Measurements from ENCODE around the gene RBP3. TPM values are rescaled to one million over a fixed set of nuclear protein-coding genes. Genes with fewer than 3 reads are reported as not detected.
A peak's percentile ranks its signal among the peaks of the same experiment; 100 is the strongest.

The RBP3 gene
- total and polyA plus RNA-seq, 2 donors from 2014 or later, result not detected

- Histone ChIP-seq H3K27me3 (ENCODE audit: control insufficient read depth, insufficient read depth, low read length) (no peaks in the 10 kb centered on the region), H3K36me3 (ENCODE audit: control insufficient read depth in 2 of 3, insufficient read depth in 3 of 3, low read length in 3 of 3) (no peaks in the 10 kb centered on the region), H3K27ac (ENCODE audit: low read depth in 2 of 2, low read length in 2 of 2) (no peak overlapping the region), H3K9ac (ENCODE audit: low read length in 3 of 3) (no peak overlapping the region), H3K9me3 (ENCODE audit: control insufficient read depth in 2 of 3, insufficient read depth in 1 of 3, low read length in 3 of 3) (no peaks in the 10 kb centered on the region), H3K4me1 (ENCODE audit: control insufficient read depth in 2 of 3, insufficient read depth in 2 of 3, low read depth in 1 of 3, low read length in 3 of 3) (no peaks in the 10 kb centered on the region), H3K4me3 (ENCODE audit: low read length in 3 of 3) (no peak overlapping the region)
- intact Hi-C loops (cut with DNase I), result no loop called here
- DNase-seq, result no peak
- FAIRE-seq, result no peak
- TF ChIP-seq, protein P1, sequence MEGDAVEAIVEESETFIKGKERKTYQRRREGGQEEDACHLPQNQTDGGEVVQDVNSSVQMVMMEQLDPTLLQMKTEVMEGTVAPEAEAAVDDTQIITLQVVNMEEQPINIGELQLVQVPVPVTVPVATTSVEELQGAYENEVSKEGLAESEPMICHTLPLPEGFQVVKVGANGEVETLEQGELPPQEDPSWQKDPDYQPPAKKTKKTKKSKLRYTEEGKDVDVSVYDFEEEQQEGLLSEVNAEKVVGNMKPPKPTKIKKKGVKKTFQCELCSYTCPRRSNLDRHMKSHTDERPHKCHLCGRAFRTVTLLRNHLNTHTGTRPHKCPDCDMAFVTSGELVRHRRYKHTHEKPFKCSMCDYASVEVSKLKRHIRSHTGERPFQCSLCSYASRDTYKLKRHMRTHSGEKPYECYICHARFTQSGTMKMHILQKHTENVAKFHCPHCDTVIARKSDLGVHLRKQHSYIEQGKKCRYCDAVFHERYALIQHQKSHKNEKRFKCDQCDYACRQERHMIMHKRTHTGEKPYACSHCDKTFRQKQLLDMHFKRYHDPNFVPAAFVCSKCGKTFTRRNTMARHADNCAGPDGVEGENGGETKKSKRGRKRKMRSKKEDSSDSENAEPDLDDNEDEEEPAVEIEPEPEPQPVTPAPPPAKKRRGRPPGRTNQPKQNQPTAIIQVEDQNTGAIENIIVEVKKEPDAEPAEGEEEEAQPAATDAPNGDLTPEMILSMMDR (IDR thresholded peaks at IDR 0.05; ENCODE audit: borderline replicate concordance, extremely low read depth, insufficient read depth), result no peak
Observed at GRCh38 chr10:47321521-47322195, 26.5 kb upstream of the RBP3 start.

GRCh38 chr10:47322300-47323061 lies 25.7 kb upstream of the RBP3 start, which contains the start of gene GDF2:
Gene GDF2, plus strand, starts transcription at chr10:47322454. Its CDS starts 215 bp downstream, at chr10:47322669.
- TF ChIP-seq, protein P1 (IDR thresholded peaks at IDR 0.05; ENCODE audit: borderline replicate concordance, extremely low read depth, insufficient read depth), result no peak
- H3K4me1 ChIP-seq (ENCODE audit: control insufficient read depth in 2 of 3, insufficient read depth in 2 of 3, low read depth in 1 of 3, low read length in 3 of 3), result no peaks in the 10 kb centered on the region
- no peaks in the 10 kb centered on the region for H3K9me3 ChIP-seq (ENCODE audit: control insufficient read depth in 2 of 3, insufficient read depth in 1 of 3, low read length in 3 of 3)
- intact Hi-C loops (cut with DNase I), result no loop called here
- no peak within 1 kb of the TSS for H3K4me3 ChIP-seq (ENCODE audit: low read length in 3 of 3)
- H3K36me3 ChIP-seq (ENCODE audit: control insufficient read depth in 2 of 3, insufficient read depth in 3 of 3, low read length in 3 of 3), result no peaks in the 10 kb centered on the region
- no peak within 1 kb of the TSS for H3K27ac ChIP-seq (ENCODE audit: low read depth in 2 of 2, low read length in 2 of 2)
- no peak within 1 kb of the TSS for H3K9ac ChIP-seq (ENCODE audit: low read length in 3 of 3)
- FAIRE-seq (no peak), DNase-seq (peak in 1 of 5 donors; percentile 65)
- H3K27me3 ChIP-seq (ENCODE audit: control insufficient read depth, insufficient read depth, low read length), result no peaks in the 10 kb centered on the region

- Histone ChIP-seq H3K9me3 (ENCODE audit: control insufficient read depth in 2 of 3, insufficient read depth in 1 of 3, low read length in 3 of 3) (no peaks in the 10 kb centered on the region), H3K4me1 (ENCODE audit: control insufficient read depth in 2 of 3, insufficient read depth in 2 of 3, low read depth in 1 of 3, low read length in 3 of 3) (no peaks in the 10 kb centered on the region), H3K27me3 (ENCODE audit: control insufficient read depth, insufficient read depth, low read length) (no peaks in the 10 kb centered on the region), H3K9ac (ENCODE audit: low read length in 3 of 3) (no peak overlapping the region), H3K36me3 (ENCODE audit: control insufficient read depth in 2 of 3, insufficient read depth in 3 of 3, low read length in 3 of 3) (no peaks in the 10 kb centered on the region), H3K4me3 (ENCODE audit: low read length in 3 of 3) (no peak overlapping the region), H3K27ac (ENCODE audit: low read depth in 2 of 2, low read length in 2 of 2) (no peak overlapping the region)
- TF ChIP-seq, protein P1 (IDR thresholded peaks at IDR 0.05; ENCODE audit: borderline replicate concordance, extremely low read depth, insufficient read depth), result no peak
- no peak for FAIRE-seq
- no peak for DNase-seq
- intact Hi-C loops (cut with DNase I), result no loop called here
Observed at GRCh38 chr10:47323087-47323486, 25.1 kb upstream of the RBP3 start.

Measured in kidney (tissue), 14 donors.